Bone marrow (tissue), 2 donors: ENCODE measurements around the gene ARNT2.

ENCODE experiments used
- DNase-seq, 2 donors: peaks; one replicate each; lab custom pipeline; 2025; lab: John Stamatoyannopoulos, UW

The ARNT2 gene

GRCh38 chr15:80518522-80518921, 114.3 kb downstream of the ARNT2 start:
- no peak for DNase-seq

DNA sequence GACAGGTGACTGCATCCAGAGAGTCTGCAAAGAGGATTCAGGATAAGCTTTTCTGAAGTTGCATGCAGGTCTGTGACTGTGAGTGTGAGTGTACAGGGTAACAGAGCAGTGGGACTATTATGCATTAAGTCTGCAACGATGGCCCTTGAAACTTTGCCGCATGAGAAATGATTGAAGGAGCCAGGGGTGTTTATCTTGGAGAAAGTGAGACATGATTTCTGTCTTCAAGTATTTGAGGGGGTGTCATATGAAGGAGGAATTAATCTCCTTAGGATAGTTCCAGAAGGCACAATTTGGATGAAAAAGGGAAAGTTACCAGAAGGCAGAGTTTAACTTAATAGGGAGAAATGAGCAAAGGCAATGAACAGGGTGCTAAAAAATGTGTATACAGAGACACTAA, 119.6 kb downstream of the ARNT2 start:
- no peak for DNase-seq

GRCh38 chr15:80525853-80526252, 121.7 kb downstream of the ARNT2 start:
- DNase-seq = no peak

DNA sequence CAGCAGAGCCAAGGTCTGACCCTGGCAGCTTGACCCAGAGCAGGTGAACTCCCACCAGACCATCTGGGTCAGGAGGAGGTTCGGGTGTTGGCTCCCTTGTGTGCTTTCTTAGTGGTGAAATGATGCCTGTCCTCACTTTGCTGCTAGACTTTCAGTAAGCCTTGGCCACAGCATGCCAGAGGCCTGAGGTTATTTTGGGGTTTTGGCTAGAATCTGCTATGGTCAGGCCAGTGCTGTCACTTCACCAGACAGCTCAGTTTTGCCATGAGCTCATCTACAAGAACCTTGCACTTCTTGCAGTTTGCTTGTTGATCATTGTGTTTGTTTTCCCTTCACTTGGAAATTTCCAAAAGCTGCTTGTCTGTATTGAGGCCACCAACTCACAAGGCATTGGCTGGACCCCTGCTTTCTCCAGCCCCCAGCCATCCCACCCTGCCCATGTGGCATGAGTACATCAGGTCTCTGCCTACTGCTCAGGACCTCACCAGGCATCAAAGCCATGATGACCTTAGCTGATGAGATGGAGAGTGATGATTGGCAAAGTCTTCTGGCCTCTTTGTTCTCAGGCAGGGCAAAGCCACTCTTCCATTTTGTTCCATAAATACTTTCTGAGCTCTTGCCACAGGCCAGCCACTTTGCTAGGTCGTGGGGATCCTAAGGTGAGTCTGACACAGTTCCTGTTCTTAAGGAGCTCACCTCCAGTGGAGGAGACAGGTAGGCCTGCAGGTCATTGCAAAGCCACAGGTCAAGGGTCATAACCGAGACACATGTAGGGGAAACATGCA, 122.6 kb downstream of the ARNT2 start:
- no peak for DNase-seq

DNA sequence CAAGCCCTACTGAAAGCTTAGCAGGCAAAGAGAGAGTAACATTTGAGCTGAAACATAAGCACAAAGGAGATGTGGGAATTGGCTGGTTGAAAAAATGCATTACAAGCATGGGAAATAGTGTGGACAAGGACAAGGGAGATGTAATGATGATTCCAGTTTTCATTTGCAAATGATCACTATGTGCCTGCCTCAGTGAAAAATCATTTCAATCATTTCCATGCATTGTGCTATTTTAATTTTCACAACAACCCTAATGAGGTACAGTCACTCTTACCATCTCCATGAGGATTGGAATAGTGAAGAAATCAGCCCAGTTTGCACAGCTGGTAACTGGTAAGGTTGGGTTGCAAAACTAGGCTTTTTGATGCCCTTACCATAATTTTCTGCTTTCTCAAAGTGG, 123.2 kb downstream of the ARNT2 start:
- no peak for DNase-seq

- DNase-seq = no peak
Observed at GRCh38 chr15:80527961-80528360, 123.8 kb downstream of the ARNT2 start.

GRCh38 chr15:80530737-80531365, 126.7 kb downstream of the ARNT2 start:
- DNase-seq = no peak

DNA sequence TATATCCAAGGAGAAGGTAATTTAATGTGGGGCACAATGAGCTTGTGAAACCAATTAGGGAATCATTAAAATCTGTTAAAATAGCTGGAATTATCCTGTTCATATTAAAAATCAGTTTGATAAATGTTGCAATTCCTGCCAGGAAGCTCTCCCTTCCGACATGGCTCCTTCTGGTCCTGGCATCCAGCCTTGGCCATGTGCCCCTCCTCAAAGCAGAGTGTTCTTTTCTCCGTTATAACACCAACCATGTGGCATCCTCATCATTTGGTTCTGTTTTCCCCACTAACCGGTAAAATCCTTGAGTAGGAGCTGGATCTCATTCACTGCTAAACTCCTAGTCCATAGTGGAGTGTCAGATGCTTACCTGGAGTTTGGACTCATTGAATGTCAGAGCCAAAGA, 127.2 kb downstream of the ARNT2 start:
- DNase-seq = no peak

GRCh38 chr15:80531796-80532195, 127.6 kb downstream of the ARNT2 start:
- no peak for DNase-seq

GRCh38 chr15:80533790-80534333, 129.7 kb downstream of the ARNT2 start:
- no peak for DNase-seq

DNA sequence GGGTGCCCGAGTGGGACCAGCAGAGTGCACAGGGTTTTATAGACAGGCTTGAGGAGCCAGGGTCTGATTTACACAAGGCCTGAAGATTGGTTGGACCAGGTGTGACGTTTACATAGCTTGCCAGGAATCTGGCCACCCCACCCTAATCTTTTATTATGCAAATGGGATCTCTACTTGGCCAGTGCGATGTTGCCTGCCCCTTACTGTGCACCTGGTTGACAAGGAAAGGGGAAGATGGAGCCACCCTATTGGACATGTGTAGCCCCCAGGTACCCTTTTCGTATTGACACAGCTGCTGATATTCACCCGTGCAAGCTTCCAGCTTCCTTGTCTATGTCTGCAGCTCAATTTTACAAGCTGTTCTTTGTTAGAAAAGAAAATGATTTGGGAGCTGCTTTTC, 132.0 kb downstream of the ARNT2 start:
- no peak for DNase-seq

- DNase-seq = no peak
Observed at GRCh38 chr15:80536716-80537115, 132.5 kb downstream of the ARNT2 start.

- no peak for DNase-seq
Observed at GRCh38 chr15:80545078-80545477, 140.9 kb downstream of the ARNT2 start.

DNA sequence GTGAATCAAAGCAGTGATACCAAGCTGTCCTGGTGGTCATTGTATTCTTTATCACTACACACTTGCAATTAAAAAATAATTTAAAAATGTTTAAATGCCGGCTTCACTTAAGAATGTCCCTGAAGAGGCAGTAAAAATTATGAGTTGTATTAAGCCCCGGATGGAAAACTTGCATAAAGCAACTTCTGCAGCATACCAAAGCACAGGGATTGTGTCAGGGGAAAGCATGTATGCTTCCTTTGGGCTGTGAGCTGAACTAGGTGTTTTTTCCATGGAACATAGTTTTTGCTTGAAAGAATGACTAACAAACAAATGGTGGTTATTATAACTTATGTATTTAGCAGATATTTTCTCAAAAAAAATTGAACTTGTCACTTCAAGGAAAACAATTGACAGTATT, 143.1 kb downstream of the ARNT2 start:
- DNase-seq = no peak

DNA sequence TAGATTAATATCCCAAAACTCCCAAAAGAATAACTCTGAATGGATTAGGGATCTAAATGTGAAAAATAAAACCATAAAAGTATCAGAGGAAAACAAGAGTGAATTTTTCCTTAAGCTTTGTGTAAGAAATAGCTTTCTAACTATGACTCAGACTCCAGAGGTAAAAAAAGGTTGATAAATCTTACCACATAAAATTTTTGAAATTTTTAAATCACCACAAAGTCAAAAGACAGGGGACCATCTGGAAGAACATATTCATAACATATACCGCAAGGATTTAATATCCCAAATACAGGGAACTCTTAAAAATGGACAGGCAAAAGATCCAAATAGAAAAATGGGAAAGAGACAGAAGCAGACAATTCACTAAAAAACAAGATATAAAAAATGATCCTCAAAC, 145.0 kb downstream of the ARNT2 start:
- DNase-seq = no peak

- DNase-seq = no peak
Observed at GRCh38 chr15:80549654-80550053, 145.5 kb downstream of the ARNT2 start.

- no peak for DNase-seq
Observed at GRCh38 chr15:80550219-80550907, 146.2 kb downstream of the ARNT2 start.

- no peak for DNase-seq
Observed at GRCh38 chr15:80550908-80551260, 146.7 kb downstream of the ARNT2 start.

DNA sequence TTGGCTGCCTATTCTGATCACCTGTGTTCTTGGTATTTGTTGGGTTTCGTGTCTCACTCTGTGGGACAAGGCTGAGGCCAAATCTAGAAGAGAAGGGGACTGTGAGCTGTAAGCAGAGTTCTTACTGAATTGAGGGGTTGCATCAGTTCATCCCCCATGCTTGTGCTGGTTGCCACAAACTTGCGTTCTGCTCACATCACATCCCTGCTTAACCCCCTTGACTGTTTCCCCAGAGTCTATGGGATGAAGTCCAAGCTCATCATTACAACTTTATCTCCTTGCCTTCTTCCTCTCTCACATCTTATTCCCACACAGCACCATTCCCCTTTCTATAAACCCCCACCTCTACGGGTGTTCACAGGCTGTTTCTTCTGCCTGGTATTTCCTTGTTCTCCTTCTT, 147.2 kb downstream of the ARNT2 start:
- no peak for DNase-seq

- no peak for DNase-seq
Observed at GRCh38 chr15:80554560-80554959, 150.4 kb downstream of the ARNT2 start.

GRCh38 chr15:80556694-80557367, 152.6 kb downstream of the ARNT2 start:
- DNase-seq = no peak

DNA sequence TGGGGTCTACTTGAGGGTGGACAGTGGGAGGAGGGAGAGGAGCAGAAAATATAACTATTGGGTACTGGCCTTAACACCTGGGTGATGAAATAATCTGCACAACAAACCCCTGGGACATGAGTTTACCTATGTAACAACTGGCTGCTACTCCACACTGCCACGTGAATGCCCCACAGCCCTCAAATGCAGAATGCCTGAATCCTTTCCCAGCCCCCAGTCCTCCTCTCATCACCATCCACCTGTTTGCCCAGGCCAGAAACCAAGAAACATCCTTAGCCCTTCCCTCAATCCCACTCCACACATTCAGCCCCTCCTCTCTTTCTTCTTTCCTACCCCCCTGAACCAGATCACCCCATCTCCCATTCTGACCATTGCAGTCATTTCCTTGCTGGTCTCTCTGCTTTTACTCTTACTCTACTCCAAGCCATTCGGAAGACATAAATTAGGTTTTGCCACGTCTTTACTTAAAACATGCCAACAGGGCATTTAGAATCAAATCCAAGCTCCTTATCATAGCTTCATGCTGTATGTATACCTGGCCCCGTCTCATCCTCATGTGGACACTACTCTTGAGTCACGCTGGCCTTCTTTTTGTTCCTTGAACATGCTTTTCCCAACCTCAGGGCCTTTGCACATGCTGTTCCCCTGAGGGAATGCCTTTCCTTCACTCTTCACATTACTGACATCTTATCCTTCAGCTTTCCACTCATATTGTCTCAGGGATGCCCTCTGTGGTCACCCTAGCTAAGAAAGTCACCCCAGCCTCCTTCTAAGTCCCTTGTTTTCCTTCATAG, 153.5 kb downstream of the ARNT2 start:
- DNase-seq = no peak
